ENCODE measurements around the gene SFR1.

Gene SFR1

DNA sequence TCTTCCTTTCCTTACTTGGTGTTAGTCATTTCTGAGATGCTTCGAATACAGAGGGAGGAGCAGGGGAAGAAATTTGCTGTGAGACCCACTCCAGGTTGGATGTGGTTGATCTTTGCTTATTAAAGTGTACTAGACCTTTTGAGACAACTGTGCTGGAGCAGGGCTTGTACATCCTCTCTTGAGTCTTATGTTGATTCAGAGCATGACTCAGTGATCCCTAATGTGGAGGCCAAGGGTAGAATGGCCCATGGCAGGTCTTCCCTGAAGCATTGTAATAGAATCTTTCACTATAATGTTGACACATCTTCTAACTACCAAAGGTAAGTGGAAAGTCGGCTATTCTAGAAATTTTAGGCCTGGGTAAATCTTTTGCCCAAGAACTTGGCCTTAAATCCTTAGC is 17.0 kb upstream of the SFR1 start:
- no peak for DNase-seq
- Histone ChIP-seq H3K36me3 (replicated peaks; ENCODE audit: insufficient read depth, low read length) (no peaks in the 10 kb centered on the region), H3K4me2 (ENCODE audit: low read depth, low read length) (no peak overlapping the region), H4K20me1 (ENCODE audit: insufficient read depth, low read length) (no peaks in the 10 kb centered on the region), H3K9me2 (replicated peaks; ENCODE audit: insufficient read depth, low read length) (no peaks in the 10 kb centered on the region), H3K9ac (ENCODE audit: low read length) (no peak overlapping the region), H3K9me3 (replicated peaks; ENCODE audit: insufficient read depth, low read length) (no peaks in the 10 kb centered on the region), H3K4me1 (ENCODE audit: low read length) (peaks cover 16% of the 10 kb centered on the region), H3K27me3 (replicated peaks; ENCODE audit: insufficient read depth, low read length) (no peaks in the 10 kb centered on the region), H2AFZ (ENCODE audit: low read length) (no peak overlapping the region), H3K4me3 (ENCODE audit: low read length) (no peak overlapping the region), H3K27ac (ENCODE audit: low read length) (no peak overlapping the region), H3K79me2 (ENCODE audit: low read length) (no peaks in the 10 kb centered on the region), H3F3A (ENCODE audit: insufficient read depth, low read length) (no peaks in the 10 kb centered on the region)
- TF ChIP-seq EZH2phosphoT487 (IDR thresholded peaks at IDR 0.05; ENCODE audit: low read length) (no peak), EZH2 (optimal IDR thresholded peaks at IDR 0.05; ENCODE audit: low read depth, low read length) (no peak)
- TF ChIP-seq, protein P1, sequence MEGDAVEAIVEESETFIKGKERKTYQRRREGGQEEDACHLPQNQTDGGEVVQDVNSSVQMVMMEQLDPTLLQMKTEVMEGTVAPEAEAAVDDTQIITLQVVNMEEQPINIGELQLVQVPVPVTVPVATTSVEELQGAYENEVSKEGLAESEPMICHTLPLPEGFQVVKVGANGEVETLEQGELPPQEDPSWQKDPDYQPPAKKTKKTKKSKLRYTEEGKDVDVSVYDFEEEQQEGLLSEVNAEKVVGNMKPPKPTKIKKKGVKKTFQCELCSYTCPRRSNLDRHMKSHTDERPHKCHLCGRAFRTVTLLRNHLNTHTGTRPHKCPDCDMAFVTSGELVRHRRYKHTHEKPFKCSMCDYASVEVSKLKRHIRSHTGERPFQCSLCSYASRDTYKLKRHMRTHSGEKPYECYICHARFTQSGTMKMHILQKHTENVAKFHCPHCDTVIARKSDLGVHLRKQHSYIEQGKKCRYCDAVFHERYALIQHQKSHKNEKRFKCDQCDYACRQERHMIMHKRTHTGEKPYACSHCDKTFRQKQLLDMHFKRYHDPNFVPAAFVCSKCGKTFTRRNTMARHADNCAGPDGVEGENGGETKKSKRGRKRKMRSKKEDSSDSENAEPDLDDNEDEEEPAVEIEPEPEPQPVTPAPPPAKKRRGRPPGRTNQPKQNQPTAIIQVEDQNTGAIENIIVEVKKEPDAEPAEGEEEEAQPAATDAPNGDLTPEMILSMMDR (IDR thresholded peaks at IDR 0.05; ENCODE audit: low read length): no peak

DNA sequence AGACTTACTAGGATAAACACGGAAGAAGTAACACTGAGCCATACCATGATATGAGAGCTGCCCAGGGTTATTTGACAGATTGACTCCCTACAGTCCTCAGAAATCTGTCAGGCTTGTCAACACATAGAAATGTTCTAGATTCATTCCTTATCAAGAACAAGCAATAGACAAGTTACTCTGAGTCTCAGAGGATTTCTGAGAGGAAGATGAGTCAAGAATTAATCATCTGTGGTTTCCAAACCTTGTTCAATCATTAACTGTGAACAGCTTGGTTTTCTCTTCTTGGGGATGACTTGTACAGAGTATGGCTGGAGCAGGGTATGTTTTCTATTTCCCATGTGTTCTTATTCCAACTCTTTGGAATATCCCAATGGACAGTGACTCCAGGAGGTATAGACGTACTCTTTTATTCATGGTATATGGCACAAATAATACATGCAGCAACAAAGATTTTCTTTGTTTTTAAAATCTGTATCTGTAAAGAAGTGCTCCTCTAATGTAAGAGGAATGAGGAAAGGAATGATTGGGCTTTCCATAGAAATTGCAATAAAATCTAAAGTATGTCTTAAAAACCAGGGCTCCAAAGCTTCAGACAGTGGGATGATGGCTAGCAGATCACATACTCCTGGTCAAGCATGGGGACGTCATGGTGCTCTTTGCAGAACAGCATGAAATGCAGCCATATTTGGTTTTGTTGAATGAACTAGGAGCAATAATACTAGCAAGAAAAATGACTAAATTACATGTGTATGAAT is 11.9 kb upstream of the SFR1 start:
- no peak for DNase-seq
- TF ChIP-seq, protein P1 (IDR thresholded peaks at IDR 0.05; ENCODE audit: low read length): no peak
- TF ChIP-seq EZH2phosphoT487 (IDR thresholded peaks at IDR 0.05; ENCODE audit: low read length): no peak
- TF ChIP-seq EZH2 (optimal IDR thresholded peaks at IDR 0.05; ENCODE audit: low read depth, low read length): no peak
- Histone ChIP-seq H3K27ac (ENCODE audit: low read length) (no peak overlapping the region), H3K4me2 (ENCODE audit: low read depth, low read length) (no peak overlapping the region), H3K36me3 (replicated peaks; ENCODE audit: insufficient read depth, low read length) (no peaks in the 10 kb centered on the region), H3K9me3 (replicated peaks; ENCODE audit: insufficient read depth, low read length) (no peaks in the 10 kb centered on the region), H2AFZ (ENCODE audit: low read length) (no peak overlapping the region), H4K20me1 (ENCODE audit: insufficient read depth, low read length) (no peaks in the 10 kb centered on the region), H3K4me1 (ENCODE audit: low read length) (no peaks in the 10 kb centered on the region), H3K27me3 (replicated peaks; ENCODE audit: insufficient read depth, low read length) (no peaks in the 10 kb centered on the region), H3K79me2 (ENCODE audit: low read length) (no peaks in the 10 kb centered on the region), H3K4me3 (ENCODE audit: low read length) (no peak overlapping the region), H3K9ac (ENCODE audit: low read length) (no peak overlapping the region), H3F3A (ENCODE audit: insufficient read depth, low read length) (no peaks in the 10 kb centered on the region), H3K9me2 (replicated peaks; ENCODE audit: insufficient read depth, low read length) (no peaks in the 10 kb centered on the region)

DNA sequence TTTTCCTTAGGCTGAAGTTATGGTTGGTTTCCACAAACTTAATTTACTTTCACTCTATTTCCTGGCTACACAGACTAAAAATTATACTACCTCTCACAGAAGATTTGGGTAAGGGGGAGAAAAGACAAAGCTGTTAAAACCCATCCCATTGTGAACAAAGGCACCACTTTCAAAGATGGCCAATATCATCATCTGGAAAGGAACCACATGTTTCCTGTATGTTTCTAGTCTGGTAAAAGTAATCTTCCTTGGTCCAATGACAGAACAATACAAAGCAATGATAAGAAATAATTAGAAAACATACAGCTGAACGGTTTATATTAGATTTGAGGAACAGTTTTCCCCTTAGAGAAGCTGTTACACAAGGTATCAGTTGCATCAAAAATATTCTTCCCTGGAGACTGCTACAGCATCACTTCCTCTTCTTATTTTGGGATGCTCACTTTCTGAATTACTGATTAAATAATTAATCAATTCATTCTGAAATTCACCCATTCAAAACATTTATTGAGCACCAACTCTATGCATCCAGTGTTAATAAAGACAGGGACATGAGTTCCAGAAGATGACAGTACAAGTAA is 8.5 kb upstream of the SFR1 start:
- Histone ChIP-seq H3K79me2 (ENCODE audit: low read length) (no peaks in the 10 kb centered on the region), H4K20me1 (ENCODE audit: insufficient read depth, low read length) (no peaks in the 10 kb centered on the region), H3K9ac (ENCODE audit: low read length) (no peak overlapping the region), H3K36me3 (replicated peaks; ENCODE audit: insufficient read depth, low read length) (no peaks in the 10 kb centered on the region), H3K4me1 (ENCODE audit: low read length) (no peaks in the 10 kb centered on the region), H3K9me3 (replicated peaks; ENCODE audit: insufficient read depth, low read length) (no peaks in the 10 kb centered on the region), H3K9me2 (replicated peaks; ENCODE audit: insufficient read depth, low read length) (no peaks in the 10 kb centered on the region), H3F3A (ENCODE audit: insufficient read depth, low read length) (no peaks in the 10 kb centered on the region), H3K4me3 (ENCODE audit: low read length) (no peak overlapping the region), H3K27ac (ENCODE audit: low read length) (no peak overlapping the region), H3K4me2 (ENCODE audit: low read depth, low read length) (no peak overlapping the region), H3K27me3 (replicated peaks; ENCODE audit: insufficient read depth, low read length) (no peaks in the 10 kb centered on the region), H2AFZ (ENCODE audit: low read length) (no peak overlapping the region)
- no peak for DNase-seq
- TF ChIP-seq EZH2 (optimal IDR thresholded peaks at IDR 0.05; ENCODE audit: low read depth, low read length) (no peak), EZH2phosphoT487 (IDR thresholded peaks at IDR 0.05; ENCODE audit: low read length) (no peak)
- TF ChIP-seq, protein P1 (IDR thresholded peaks at IDR 0.05; ENCODE audit: low read length): no peak

Data from MM.1S (cell line).